ENCODE data around the gene PTPN13.

The PTPN13 gene

DNA sequence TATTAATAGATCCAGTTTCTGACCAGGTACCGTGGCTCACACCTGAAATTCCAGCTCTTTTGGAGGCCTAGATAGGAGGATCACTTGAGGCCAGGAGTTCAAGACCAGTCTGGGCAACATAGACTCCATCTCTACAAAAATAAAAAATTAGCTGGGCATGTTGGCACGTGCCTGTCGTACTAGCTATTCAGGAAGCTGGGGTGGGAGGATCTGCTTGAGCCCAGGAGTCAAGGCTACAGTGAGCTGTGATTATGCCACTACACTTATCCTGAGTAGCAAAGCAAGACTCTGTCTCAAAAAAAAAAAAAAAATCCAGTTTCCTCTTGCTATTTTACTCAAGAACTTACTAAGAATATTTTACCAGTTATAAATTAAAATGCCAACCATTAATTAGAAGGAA lies 163.4 kb downstream of the PTPN13 start:
- Histone ChIP-seq H3K9me3 (ENCODE audit: control insufficient read depth in 2 of 2, low read length in 2 of 2) (no peaks in the 10 kb centered on the region), H3K36me3 (ENCODE audit: control insufficient read depth in 2 of 2, insufficient read depth in 2 of 2, low read length in 2 of 2) (no peaks in the 10 kb centered on the region)

DNA sequence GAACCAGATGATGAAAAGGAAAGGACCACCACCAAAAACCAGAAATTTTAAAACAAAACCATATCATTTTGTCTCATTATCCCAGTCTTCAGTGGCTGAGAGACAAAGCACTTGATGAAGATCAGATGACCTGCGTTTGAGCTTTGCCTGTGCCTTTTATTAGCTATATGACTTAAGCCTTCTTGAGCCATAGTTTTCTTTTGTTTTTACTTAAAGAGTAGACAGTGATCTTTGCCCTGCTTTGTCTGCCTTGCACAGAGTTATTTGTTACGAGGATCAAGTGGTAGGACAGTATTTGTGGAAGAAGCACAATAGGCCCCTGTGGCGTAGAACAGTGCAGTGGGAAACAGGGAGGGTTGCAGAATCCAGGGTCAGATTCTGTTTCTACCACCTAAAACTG lies 165.2 kb downstream of the PTPN13 start:
- Histone ChIP-seq H3K36me3 (ENCODE audit: control insufficient read depth in 2 of 2, insufficient read depth in 2 of 2, low read length in 2 of 2) (peaks cover 3 to 5% of the 10 kb centered on the region in 2 donors), H3K9ac (ENCODE audit: low read length in 2 of 2) (no peak overlapping the region), H3K4me1 (ENCODE audit: control insufficient read depth, insufficient read depth, low read length) (no peaks in the 10 kb centered on the region), H3K27ac (ENCODE audit: low read length) (no peak overlapping the region), H3K9me3 (ENCODE audit: control insufficient read depth in 2 of 2, low read length in 2 of 2) (no peaks in the 10 kb centered on the region), H3K27me3 (ENCODE audit: control insufficient read depth in 1 of 2, insufficient read depth in 2 of 2, low read length in 2 of 2) (no peaks in the 10 kb centered on the region), H3K4me3 (ENCODE audit: low read length in 2 of 2) (no peak overlapping the region)

More for the DNA sequence above, 163.4 kb downstream of the PTPN13 start:
- Histone ChIP-seq H3K9ac (ENCODE audit: low read length in 2 of 2) (no peak overlapping the region), H3K27me3 (ENCODE audit: control insufficient read depth in 1 of 2, insufficient read depth in 2 of 2, low read length in 2 of 2) (no peaks in the 10 kb centered on the region), H3K4me3 (ENCODE audit: low read length in 2 of 2) (no peak overlapping the region), H3K4me1 (ENCODE audit: control insufficient read depth, insufficient read depth, low read length) (no peaks in the 10 kb centered on the region), H3K27ac (ENCODE audit: low read length) (no peak overlapping the region)

DNA sequence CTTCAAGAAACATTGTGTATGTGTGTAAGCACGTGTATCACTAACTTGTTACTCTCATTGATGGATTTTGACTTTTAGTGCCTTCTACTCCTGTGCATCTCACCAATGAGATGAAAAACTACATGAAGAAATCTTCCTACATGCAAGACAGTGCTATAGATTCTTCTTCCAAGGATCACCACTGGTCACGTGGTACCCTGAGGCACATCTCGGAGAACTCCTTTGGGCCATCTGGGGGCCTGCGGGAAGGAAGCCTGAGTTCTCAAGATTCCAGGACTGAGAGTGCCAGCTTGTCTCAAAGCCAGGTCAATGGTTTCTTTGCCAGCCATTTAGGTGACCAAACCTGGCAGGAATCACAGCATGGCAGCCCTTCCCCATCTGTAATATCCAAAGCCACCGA lies 168.5 kb downstream of the PTPN13 start:
- Histone ChIP-seq H3K27me3 (ENCODE audit: control insufficient read depth in 1 of 2, insufficient read depth in 2 of 2, low read length in 2 of 2) (no peaks in the 10 kb centered on the region), H3K27ac (ENCODE audit: low read length) (no peak overlapping the region), H3K9me3 (ENCODE audit: control insufficient read depth in 2 of 2, low read length in 2 of 2) (no peaks in the 10 kb centered on the region), H3K4me3 (ENCODE audit: low read length in 2 of 2) (no peak overlapping the region), H3K4me1 (ENCODE audit: control insufficient read depth, insufficient read depth, low read length) (no peaks in the 10 kb centered on the region), H3K36me3 (ENCODE audit: control insufficient read depth in 2 of 2, insufficient read depth in 2 of 2, low read length in 2 of 2) (peaks cover 5 to 6% of the 10 kb centered on the region in 2 donors), H3K9ac (ENCODE audit: low read length in 2 of 2) (no peak overlapping the region)

DNA sequence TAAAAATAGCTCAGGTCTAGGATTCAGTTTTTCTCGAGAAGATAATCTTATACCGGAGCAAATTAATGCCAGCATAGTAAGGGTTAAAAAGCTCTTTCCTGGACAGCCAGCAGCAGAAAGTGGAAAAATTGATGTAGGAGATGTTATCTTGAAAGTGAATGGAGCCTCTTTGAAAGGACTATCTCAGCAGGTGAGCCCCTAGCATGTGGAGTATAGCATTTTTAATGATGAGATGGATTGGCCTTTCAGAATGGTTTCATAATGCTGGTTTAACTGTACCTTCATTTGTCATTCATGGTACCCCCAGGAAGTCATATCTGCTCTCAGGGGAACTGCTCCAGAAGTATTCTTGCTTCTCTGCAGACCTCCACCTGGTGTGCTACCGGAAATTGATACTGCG lies 175.7 kb downstream of the PTPN13 start:
- Histone ChIP-seq H3K9me3 (ENCODE audit: control insufficient read depth in 2 of 2, low read length in 2 of 2) (no peaks in the 10 kb centered on the region), H3K4me3 (ENCODE audit: low read length in 2 of 2) (no peak overlapping the region), H3K27me3 (ENCODE audit: control insufficient read depth in 1 of 2, insufficient read depth in 2 of 2, low read length in 2 of 2) (no peaks in the 10 kb centered on the region), H3K36me3 (ENCODE audit: control insufficient read depth in 2 of 2, insufficient read depth in 2 of 2, low read length in 2 of 2) (peaks cover 8 to 12% of the 10 kb centered on the region in 2 donors), H3K9ac (ENCODE audit: low read length in 2 of 2) (no peak overlapping the region), H3K4me1 (ENCODE audit: control insufficient read depth, insufficient read depth, low read length) (no peaks in the 10 kb centered on the region), H3K27ac (ENCODE audit: low read length) (no peak overlapping the region)

DNA sequence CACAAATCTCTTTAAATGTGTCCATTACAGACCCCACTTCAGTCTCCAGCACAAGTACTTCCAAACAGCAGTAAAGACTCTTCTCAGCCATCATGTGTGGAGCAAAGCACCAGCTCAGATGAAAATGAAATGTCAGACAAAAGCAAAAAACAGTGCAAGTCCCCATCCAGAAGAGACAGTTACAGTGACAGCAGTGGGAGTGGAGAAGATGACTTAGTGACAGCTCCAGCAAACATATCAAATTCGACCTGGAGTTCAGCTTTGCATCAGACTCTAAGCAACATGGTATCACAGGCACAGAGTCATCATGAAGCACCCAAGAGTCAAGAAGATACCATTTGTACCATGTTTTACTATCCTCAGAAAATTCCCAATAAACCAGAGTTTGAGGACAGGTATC lies 177.0 kb downstream of the PTPN13 start:
- H3K27me3 ChIP-seq (ENCODE audit: control insufficient read depth in 1 of 2, insufficient read depth in 2 of 2, low read length in 2 of 2): no peaks in the 10 kb centered on the region
- no peak overlapping the region for H3K9ac ChIP-seq (ENCODE audit: low read length in 2 of 2)
- H3K4me1 ChIP-seq (ENCODE audit: control insufficient read depth, insufficient read depth, low read length): no peaks in the 10 kb centered on the region
- H3K9me3 ChIP-seq (ENCODE audit: control insufficient read depth in 2 of 2, low read length in 2 of 2): no peaks in the 10 kb centered on the region
- no peak overlapping the region for H3K27ac ChIP-seq (ENCODE audit: low read length)
- H3K4me3 ChIP-seq (ENCODE audit: low read length in 2 of 2): no peak overlapping the region
- peaks cover 8 to 9% of the 10 kb centered on the region in 2 donors for H3K36me3 ChIP-seq (ENCODE audit: control insufficient read depth in 2 of 2, insufficient read depth in 2 of 2, low read length in 2 of 2)

DNA sequence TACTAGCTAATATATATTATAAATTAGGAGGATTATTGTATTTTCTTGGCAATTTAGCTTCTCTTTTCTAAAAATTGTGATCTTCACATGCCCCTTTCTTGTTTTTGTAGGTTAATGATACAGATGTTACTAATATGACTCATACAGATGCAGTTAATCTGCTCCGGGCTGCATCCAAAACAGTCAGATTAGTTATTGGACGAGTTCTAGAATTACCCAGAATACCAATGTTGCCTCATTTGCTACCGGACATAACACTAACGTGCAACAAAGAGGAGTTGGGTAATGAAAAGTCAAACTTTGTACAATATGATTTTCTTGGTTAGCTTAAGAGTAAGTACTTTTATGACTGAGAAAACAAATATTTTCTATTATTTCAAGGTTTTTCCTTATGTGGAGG lies 180.9 kb downstream of the PTPN13 start:
- Histone ChIP-seq H3K27me3 (ENCODE audit: control insufficient read depth in 1 of 2, insufficient read depth in 2 of 2, low read length in 2 of 2) (no peaks in the 10 kb centered on the region), H3K36me3 (ENCODE audit: control insufficient read depth in 2 of 2, insufficient read depth in 2 of 2, low read length in 2 of 2) (peaks cover 11% of the 10 kb centered on the region in 2 donors), H3K27ac (ENCODE audit: low read length) (no peak overlapping the region), H3K9ac (ENCODE audit: low read length in 2 of 2) (no peak overlapping the region), H3K4me3 (ENCODE audit: low read length in 2 of 2) (no peak overlapping the region), H3K4me1 (ENCODE audit: control insufficient read depth, insufficient read depth, low read length) (no peaks in the 10 kb centered on the region), H3K9me3 (ENCODE audit: control insufficient read depth in 2 of 2, low read length in 2 of 2) (no peaks in the 10 kb centered on the region)

DNA sequence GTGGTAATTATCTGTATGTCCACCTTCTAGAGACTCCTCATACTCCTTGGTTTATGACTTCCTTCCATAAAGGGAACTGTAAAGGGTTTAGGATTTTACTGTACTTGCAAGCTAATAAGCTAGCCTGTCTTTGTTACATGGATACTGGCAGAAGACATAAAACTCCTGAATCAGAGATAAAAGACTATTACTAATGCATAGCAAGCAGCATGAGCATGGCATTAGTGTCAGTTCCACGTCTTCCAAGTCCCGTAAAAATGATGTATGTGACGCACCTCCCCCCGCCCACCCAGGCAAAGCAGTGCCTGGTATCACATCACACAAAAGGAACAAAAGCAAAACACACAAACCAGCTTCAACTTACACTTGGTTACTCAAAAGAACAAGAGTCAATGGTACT lies 184.1 kb downstream of the PTPN13 start:
- no peak overlapping the region for H3K9ac ChIP-seq (ENCODE audit: low read length in 2 of 2)
- peaks cover 2 to 4% of the 10 kb centered on the region in 2 donors for H3K36me3 ChIP-seq (ENCODE audit: control insufficient read depth in 2 of 2, insufficient read depth in 2 of 2, low read length in 2 of 2)
- H3K4me1 ChIP-seq (ENCODE audit: control insufficient read depth, insufficient read depth, low read length): no peaks in the 10 kb centered on the region
- no peaks in the 10 kb centered on the region for H3K9me3 ChIP-seq (ENCODE audit: control insufficient read depth in 2 of 2, low read length in 2 of 2)
- H3K27ac ChIP-seq (ENCODE audit: low read length): no peak overlapping the region
- no peaks in the 10 kb centered on the region for H3K27me3 ChIP-seq (ENCODE audit: control insufficient read depth in 1 of 2, insufficient read depth in 2 of 2, low read length in 2 of 2)
- no peak overlapping the region for H3K4me3 ChIP-seq (ENCODE audit: low read length in 2 of 2)

DNA sequence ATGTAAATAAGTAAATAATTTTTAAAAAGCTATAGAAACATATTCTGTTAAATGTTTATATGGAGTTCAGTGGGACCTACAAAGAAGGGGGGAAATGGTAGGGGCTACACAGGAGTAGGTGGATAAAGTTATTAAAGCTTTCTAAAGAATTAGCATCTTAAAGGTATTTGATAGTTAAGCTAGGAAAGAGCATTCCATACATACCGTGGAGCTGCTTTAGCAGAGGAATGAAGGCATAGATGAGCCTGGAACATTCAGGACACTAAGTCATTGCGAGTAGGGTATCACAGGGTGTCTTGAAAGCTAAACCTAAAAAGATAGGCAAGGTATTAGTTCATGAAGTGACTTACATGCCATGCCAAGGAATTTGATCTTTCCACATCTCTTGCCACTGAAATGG lies 194.7 kb downstream of the PTPN13 start:
- H3K9me3 ChIP-seq (ENCODE audit: control insufficient read depth in 2 of 2, low read length in 2 of 2): no peaks in the 10 kb centered on the region

DNA sequence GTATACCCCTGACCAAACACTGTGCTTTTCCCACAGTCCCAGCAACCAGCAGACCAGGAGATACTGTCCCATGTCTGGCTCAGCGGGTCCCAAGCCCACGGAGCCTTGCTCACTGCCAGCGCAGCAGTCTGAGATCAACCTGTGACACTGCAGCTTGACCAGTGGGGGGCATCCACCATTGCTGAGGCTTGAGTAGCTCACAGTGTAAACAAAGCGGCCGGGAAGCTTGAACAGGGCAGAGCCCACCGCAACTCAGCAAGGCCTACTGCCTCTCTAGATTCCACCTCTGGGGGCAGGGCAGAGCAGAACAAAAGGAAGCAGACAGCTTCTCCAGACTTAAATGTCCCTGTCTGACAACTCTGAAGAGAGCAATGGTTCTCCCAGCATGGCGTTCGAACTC lies 197.0 kb downstream of the PTPN13 start:
- Histone ChIP-seq H3K27me3 (ENCODE audit: control insufficient read depth in 1 of 2, insufficient read depth in 2 of 2, low read length in 2 of 2) (no peaks in the 10 kb centered on the region), H3K4me3 (ENCODE audit: low read length in 2 of 2) (no peak overlapping the region), H3K36me3 (ENCODE audit: control insufficient read depth in 2 of 2, insufficient read depth in 2 of 2, low read length in 2 of 2) (no peaks in the 10 kb centered on the region), H3K4me1 (ENCODE audit: control insufficient read depth, insufficient read depth, low read length) (no peaks in the 10 kb centered on the region), H3K9me3 (ENCODE audit: control insufficient read depth in 2 of 2, low read length in 2 of 2) (no peaks in the 10 kb centered on the region), H3K9ac (ENCODE audit: low read length in 2 of 2) (no peak overlapping the region), H3K27ac (ENCODE audit: low read length) (no peak overlapping the region)

More for the DNA sequence above, 194.7 kb downstream of the PTPN13 start:
- no peak overlapping the region for H3K27ac ChIP-seq (ENCODE audit: low read length)
- no peaks in the 10 kb centered on the region for H3K27me3 ChIP-seq (ENCODE audit: control insufficient read depth in 1 of 2, insufficient read depth in 2 of 2, low read length in 2 of 2)
- H3K36me3 ChIP-seq (ENCODE audit: control insufficient read depth in 2 of 2, insufficient read depth in 2 of 2, low read length in 2 of 2): peaks cover 0 to 2% of the 10 kb centered on the region in 2 donors
- no peaks in the 10 kb centered on the region for H3K4me1 ChIP-seq (ENCODE audit: control insufficient read depth, insufficient read depth, low read length)
- no peak overlapping the region for H3K4me3 ChIP-seq (ENCODE audit: low read length in 2 of 2)
- no peak overlapping the region for H3K9ac ChIP-seq (ENCODE audit: low read length in 2 of 2)

DNA sequence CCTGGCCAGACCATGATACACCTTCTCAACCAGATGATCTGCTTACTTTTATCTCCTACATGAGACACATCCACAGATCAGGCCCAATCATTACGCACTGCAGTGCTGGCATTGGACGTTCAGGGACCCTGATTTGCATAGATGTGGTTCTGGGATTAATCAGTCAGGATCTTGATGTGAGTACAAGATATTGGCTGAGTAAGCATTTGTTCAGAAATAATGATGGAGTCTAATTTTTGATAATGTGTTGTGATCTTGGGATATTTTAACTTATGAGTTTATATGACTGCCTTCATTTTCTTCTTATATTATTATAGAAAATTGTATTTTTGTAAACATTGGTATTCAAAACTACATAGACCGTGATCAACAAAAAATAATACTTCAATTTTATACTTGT lies 215.7 kb downstream of the PTPN13 start:
- H3K36me3 ChIP-seq (ENCODE audit: control insufficient read depth in 2 of 2, insufficient read depth in 2 of 2, low read length in 2 of 2): peaks cover 17 to 18% of the 10 kb centered on the region in 2 donors

DNA sequence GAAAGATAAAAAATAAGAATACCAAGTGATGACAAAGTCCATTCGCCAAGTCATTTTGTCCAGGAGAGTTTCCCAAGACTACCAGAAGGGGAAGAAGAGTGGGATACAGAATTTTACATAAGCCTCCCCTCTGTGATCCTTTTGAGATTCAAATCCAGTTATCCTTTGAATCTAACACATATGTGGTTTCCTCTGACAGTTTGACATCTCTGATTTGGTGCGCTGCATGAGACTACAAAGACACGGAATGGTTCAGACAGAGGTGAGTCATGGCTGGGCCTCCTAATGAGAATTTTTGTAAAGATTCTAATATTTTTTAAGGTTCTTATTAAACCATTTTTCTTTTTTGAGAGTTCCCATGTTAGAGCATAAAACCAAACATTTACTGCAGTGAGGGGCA lies 216.7 kb downstream of the PTPN13 start:
- Histone ChIP-seq H3K9ac (ENCODE audit: low read length in 2 of 2) (no peak overlapping the region), H3K36me3 (ENCODE audit: control insufficient read depth in 2 of 2, insufficient read depth in 2 of 2, low read length in 2 of 2) (peaks cover 19 to 22% of the 10 kb centered on the region in 2 donors), H3K9me3 (ENCODE audit: control insufficient read depth in 2 of 2, low read length in 2 of 2) (peaks cover 4% of the 10 kb centered on the region in 2 donors), H3K27me3 (ENCODE audit: control insufficient read depth in 1 of 2, insufficient read depth in 2 of 2, low read length in 2 of 2) (no peaks in the 10 kb centered on the region), H3K4me1 (ENCODE audit: control insufficient read depth, insufficient read depth, low read length) (no peaks in the 10 kb centered on the region), H3K4me3 (ENCODE audit: low read length in 2 of 2) (no peak overlapping the region), H3K27ac (ENCODE audit: low read length) (no peak overlapping the region)

More for the DNA sequence above, 215.7 kb downstream of the PTPN13 start:
- Histone ChIP-seq H3K4me1 (ENCODE audit: control insufficient read depth, insufficient read depth, low read length) (no peaks in the 10 kb centered on the region), H3K4me3 (ENCODE audit: low read length in 2 of 2) (no peak overlapping the region), H3K9ac (ENCODE audit: low read length in 2 of 2) (no peak overlapping the region), H3K9me3 (ENCODE audit: control insufficient read depth in 2 of 2, low read length in 2 of 2) (no peaks in the 10 kb centered on the region), H3K27me3 (ENCODE audit: control insufficient read depth in 1 of 2, insufficient read depth in 2 of 2, low read length in 2 of 2) (no peaks in the 10 kb centered on the region), H3K27ac (ENCODE audit: low read length) (no peak overlapping the region)
